ENCODE results near the gene C1QB.

The C1QB gene

GRCh38 chr1:22636353-22636752 lies 16.7 kb upstream of the C1QB start, which contains the start of gene C1QA:
Gene C1QA, plus strand, starts transcription at chr1:22636628. Its CDS starts 989 bp downstream, at chr1:22637617.
- no peak for DNase-seq

GRCh38 chr1:22636927-22637326 lies 16.1 kb upstream of the C1QB start:
- DNase-seq: no peak

GRCh38 chr1:22637907-22638445 lies 15.1 kb upstream of the C1QB start:
- DNase-seq: no peak

GRCh38 chr1:22638476-22639234 lies 14.4 kb upstream of the C1QB start:
- no peak for DNase-seq

- no peak for DNase-seq
Observed at GRCh38 chr1:22639286-22639685, 13.8 kb upstream of the C1QB start.

GRCh38 chr1:22641247-22641646 lies 11.8 kb upstream of the C1QB start:
- no peak for DNase-seq

GRCh38 chr1:22641906-22642636 lies 11.0 kb upstream of the C1QB start:
- DNase-seq: peak; percentile 46

GRCh38 chr1:22643381-22643780 lies 9.7 kb upstream of the C1QB start, which contains the start of gene C1QC:
Gene C1QC, plus strand, starts transcription at chr1:22643633. Its CDS starts 391 bp downstream, at chr1:22644024.
- no peak for DNase-seq

- no peak for DNase-seq
Observed at GRCh38 chr1:22643928-22644327, 9.1 kb upstream of the C1QB start.

- no peak for DNase-seq
Observed at GRCh38 chr1:22645931-22646330, 7.1 kb upstream of the C1QB start.

- DNase-seq: no peak
Observed at GRCh38 chr1:22646384-22646783, 6.7 kb upstream of the C1QB start.

GRCh38 chr1:22650089-22650693 lies 2.8 kb upstream of the C1QB start:
- peak; percentile 69 for DNase-seq

- DNase-seq: peak; percentile 11
Observed at GRCh38 chr1:22651941-22652856, 837 bp upstream of the C1QB start.

GRCh38 chr1:22654692-22655091 lies 1.7 kb downstream of the C1QB start:
- DNase-seq: no peak

- DNase-seq: no peak
Observed at GRCh38 chr1:22658385-22659163, 5.5 kb downstream of the C1QB start.

- no peak for DNase-seq
Observed at GRCh38 chr1:22660716-22661241, 7.7 kb downstream of the C1QB start.

- no peak for DNase-seq
Observed at GRCh38 chr1:22661880-22662279, 8.8 kb downstream of the C1QB start.

- peak; percentile 15 for DNase-seq
Observed at GRCh38 chr1:22662318-22662717, 9.3 kb downstream of the C1QB start.

- DNase-seq: no peak
Observed at GRCh38 chr1:22662986-22663408, 10.0 kb downstream of the C1QB start.

- peak; percentile 21 for DNase-seq
Observed at GRCh38 chr1:22665752-22666151, 12.7 kb downstream of the C1QB start.

GRCh38 chr1:22666412-22666811 lies 13.4 kb downstream of the C1QB start:
- no peak for DNase-seq

Measured in NCI-H2227 treated with DMSO at 0.1 percent for 48 hours (cell line).